DOHH2 (cell line): ENCODE measurements around the gene BRIP1.

ENCODE experiments used
- CTCF ChIP-seq: fragments of 200-600 bp; sonication (generic); IDR thresholded peaks from one replicate; pipeline ENCODE4 v1.5.1; 2014; ENCODE audit warnings: antibody characterized with exemption, mild to moderate bottlenecking, low read depth, low read length; ENCODE audit not compliant: poor library complexity, severe bottlenecking
- EZH2phosphoT487 ChIP-seq: fragments of 200-600 bp; sonication (generic); IDR thresholded peaks from 2 replicates; pipeline ENCODE4 v1.6.1; 2017; ENCODE audit warnings: borderline replicate concordance, mild to moderate bottlenecking, antibody characterized with exemption, low read length, moderate library complexity, mixed read lengths

DNA sequence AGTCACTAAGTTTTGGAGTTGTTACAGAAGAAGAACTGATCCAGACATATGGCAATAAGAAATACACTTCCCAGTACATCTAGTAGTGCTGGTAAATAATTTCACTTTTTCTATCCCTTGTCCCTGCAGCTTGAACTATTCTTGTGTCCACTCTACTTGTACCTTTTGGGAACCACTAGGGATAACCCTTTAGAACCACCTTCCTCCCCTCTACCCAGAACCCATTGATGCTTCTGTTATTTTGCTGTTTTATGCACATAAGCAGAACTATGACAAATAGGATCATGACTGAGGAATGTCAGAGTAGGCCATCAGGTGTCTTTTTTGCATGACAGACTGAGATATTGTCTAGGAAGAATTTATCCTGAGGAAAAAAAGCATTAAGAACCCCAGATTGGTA lies 125.1 kb downstream of the BRIP1 start:
- TF ChIP-seq CTCF, result no peak
- no peak for TF ChIP-seq EZH2phosphoT487
